GM12878 (cell line): ENCODE data around the gene DDX4. TPM values are rescaled to one million over a fixed set of nuclear protein-coding genes. Genes with fewer than 3 reads are reported as not detected.

Experiments used
- ATAC-seq: fragments of 200-7000 bp; cut with Tn5 transposase; 3 replicates; pipeline ENCODE4 v1.9.1; 2020; ENCODE audit warnings: mild to moderate bottlenecking, moderate library complexity
- BruUV-seq: library from RNA; stranded (reverse); fragments of 400-500 nt; replicated peaks from 2 replicates; lab custom pipeline; 2021; lab: Mats Ljungman, UMichigan
- CTCF ChIA-PET: fragments of 300-600 bp; sonication (Branson Sonifier 250); formaldehyde crosslinking; extraction: SDS; loops from one replicate; lab custom pipeline; 2021; ENCODE audit warnings: inconsistent platforms; lab: Yijun Ruan, JAX
- POLR2A ChIA-PET: fragments of 350-600 bp; formaldehyde crosslinking; extraction: SDS; loops from one replicate; lab custom pipeline; 2021; ENCODE audit warnings: inconsistent platforms; lab: Charles Lee
- RAD21 ChIA-PET: fragments of 300-600 bp; sonication (Branson Sonifier 250); formaldehyde crosslinking; loops from one replicate; lab custom pipeline; 2023; ENCODE audit warnings: antibody characterized with exemption; ENCODE audit not compliant: unreplicated experiment; lab: Charles Lee
- SMC1A ChIA-PET: fragments of 300-600 bp; sonication (Branson Sonifier 250); formaldehyde crosslinking; loops from one replicate; lab custom pipeline; 2023; ENCODE audit not compliant: unreplicated experiment, uncharacterized antibody; lab: Charles Lee
- DNase-seq: peaks from one replicate; pipeline ENCODE4 v3.0.0-alpha.2; 2011; ENCODE audit warnings: low read depth, low spot score
- FAIRE-seq: peaks from 3 replicates; lab custom pipeline; 2011; peaks lifted over from hg19 to GRCh38; lab: Jason Lieb, UNC
- H2AFZ ChIP-seq: 2 replicates; pipeline ENCODE4 v1.6.0; 2011; ENCODE audit warnings: low read depth, low read length, control low read depth; ENCODE audit not compliant: control insufficient read depth
- H3K27ac ChIP-seq: 2 replicates; pipeline ENCODE4 v1.5.1; 2011; ENCODE audit warnings: control low read depth; ENCODE audit not compliant: control insufficient read depth, insufficient read depth
- H3K27me3 ChIP-seq, 2 experiments: replicated peaks in 1 of 2; 2 replicates each; pipeline versions ENCODE4 v1.6.0 to v1.6.1; 2011; ENCODE audit warnings: low read length in 1 of 2; ENCODE audit not compliant: control insufficient read depth in 2 of 2, insufficient read depth in 2 of 2
- H3K36me3 ChIP-seq, 2 experiments: 2 replicates each; pipeline ENCODE4 v1.5.1; 2011; ENCODE audit warnings: low read length in 1 of 2; ENCODE audit not compliant: control insufficient read depth in 2 of 2, insufficient read depth in 2 of 2
- H3K4me1 ChIP-seq: 2 replicates; pipeline ENCODE4 v1.6.1; 2011; ENCODE audit warnings: mild to moderate bottlenecking, low read length, moderate library complexity, mixed read lengths; ENCODE audit not compliant: control insufficient read depth, insufficient read depth
- H3K4me2 ChIP-seq: 2 replicates; pipeline ENCODE4 v1.6.0; 2011; ENCODE audit warnings: control low read depth; ENCODE audit not compliant: control insufficient read depth, insufficient read depth
- H3K4me3 ChIP-seq: fragments of 200-600 bp; sonication (generic); 2 replicates; pipeline ENCODE4 v1.5.1; 2016
- H3K79me2 ChIP-seq: 2 replicates; pipeline ENCODE4 v1.6.0; 2011; ENCODE audit warnings: low read length; ENCODE audit not compliant: control insufficient read depth, insufficient read depth
- H3K9ac ChIP-seq: 2 replicates; pipeline ENCODE4 v1.8.0; 2011; ENCODE audit warnings: low read length, control low read depth, mixed read lengths; ENCODE audit not compliant: control insufficient read depth, insufficient read depth
- H3K9me3 ChIP-seq: replicated peaks from 3 replicates; pipeline ENCODE4 v1.5.1; 2011; ENCODE audit warnings: mild to moderate bottlenecking, low read length; ENCODE audit not compliant: control insufficient read depth, insufficient read depth
- H4K20me1 ChIP-seq: 2 replicates; pipeline ENCODE4 v1.6.0; 2011; ENCODE audit not compliant: control insufficient read depth, insufficient read depth
- GATAD2B ChIP-seq: fragments of 450-650 bp; conservative IDR thresholded peaks from 2 replicates; pipeline ENCODE4 v1.6.1; 2017; ENCODE audit warnings: low read depth, mild to moderate bottlenecking, moderate library complexity
- ZNF217 ChIP-seq: fragments of 450-650 bp; IDR thresholded peaks from 2 replicates; pipeline ENCODE4 v1.6.1; 2017; ENCODE audit warnings: antibody characterized with exemption, mild to moderate bottlenecking
- WGBS: methylation state at CpG from one replicate; pipeline ENCODE4 v1.1.6; 2016; ENCODE audit warnings: low lambda C conversion rate; ENCODE audit not compliant: insufficient replicate concordance, insufficient coverage; ENCODE audit errors: missing lambda C conversion rate; 5-methylcytosine and 5-hydroxymethylcytosine counted together
- in situ Hi-C: fragments of 300-500 bp; cut with MboI; formaldehyde crosslinking; loops from 9 replicates; pipeline ENCODE4 v1.14.3; 2018; ENCODE audit warnings: mixed read lengths
- intact Hi-C: fragments of 100-400 bp; cut with micrococcal nuclease; formaldehyde crosslinking; loops from one replicate; pipeline ENCODE4 v1.14.2; 2022; ENCODE audit not compliant: unreplicated experiment
- polyA plus RNA-seq, 11 experiments: library from polyadenylated mRNA; depleted of rRNA in 4 of 11; unstranded in 6 of 11; stranded (reverse) in 5 of 11; fragments of >200 nt; fragmentation: Nextera tagmentation in 4 of 11; fragmentation: Illumina TruSeq in 1 of 11; extraction: Ambion mirVana in 4 of 11; extraction: Trizol in 1 of 11; gene quantifications; 1 replicate in 1 of 11; 2 replicates in 10 of 11; pipeline versions ENCODE4 v1.2.1 to v1.2.3, GENCODE V29; 2011 to 2016; ENCODE audit warnings: inconsistent platforms in 2 of 11, missing spikeins in 2 of 11, low read depth in 1 of 11
- total RNA-seq, 4 experiments: library from RNA; depleted of rRNA in 3 of 4; stranded (reverse); fragments of >200 nt in 3 of 4; fragmentation: Illumina TruSeq in 1 of 4; extraction: Trizol in 1 of 4; gene quantifications; 2 replicates each; pipeline versions ENCODE4 v1.2.1 to v1.2.3, GENCODE V29; 2013 to 2021
- TF ChIP-seq, protein P1 (sequence below): IDR thresholded peaks from 2 replicates; pipeline ENCODE4 v1.6.1; 2011; ENCODE audit warnings: low read depth, mild to moderate bottlenecking, low read length, moderate library complexity, borderline replicate concordance; ENCODE audit errors: extremely low read depth
- TF ChIP-seq, protein P2 (sequence below): IDR thresholded peaks from 2 replicates; pipeline ENCODE4 v1.6.1; 2012; ENCODE audit warnings: low read depth, low read length, improper control_type of control experiment
- TF ChIP-seq, protein P3 (sequence below), 3 experiments: IDR thresholded peaks in 2 of 3; conservative IDR thresholded peaks in 1 of 3; 2 replicates each; pipeline ENCODE4 v1.5.1; 2011; ENCODE audit warnings: low read depth in 3 of 3, low read length in 3 of 3, mild to moderate bottlenecking in 3 of 3, control low read depth in 2 of 3, moderate library complexity in 2 of 3, inconsistent platforms in 1 of 3, mixed read lengths in 1 of 3; ENCODE audit not compliant: control insufficient read depth in 2 of 3, insufficient read depth in 1 of 3; ENCODE audit errors: extremely low read depth in 1 of 3
- TF ChIP-seq, protein P4 (sequence below): fragments of 450-650 bp; IDR thresholded peaks from 2 replicates; pipeline ENCODE4 v1.6.1; 2017; ENCODE audit warnings: mild to moderate bottlenecking, moderate library complexity

DDX4 gene
- total and polyA plus RNA-seq, 10 of the 15 experiments (the other 5 are each of a cell fraction or from before 2014, with no cell fraction given), result 0.05 to 0.36 (median 0.09) TPM; not detected in 4

DNA sequence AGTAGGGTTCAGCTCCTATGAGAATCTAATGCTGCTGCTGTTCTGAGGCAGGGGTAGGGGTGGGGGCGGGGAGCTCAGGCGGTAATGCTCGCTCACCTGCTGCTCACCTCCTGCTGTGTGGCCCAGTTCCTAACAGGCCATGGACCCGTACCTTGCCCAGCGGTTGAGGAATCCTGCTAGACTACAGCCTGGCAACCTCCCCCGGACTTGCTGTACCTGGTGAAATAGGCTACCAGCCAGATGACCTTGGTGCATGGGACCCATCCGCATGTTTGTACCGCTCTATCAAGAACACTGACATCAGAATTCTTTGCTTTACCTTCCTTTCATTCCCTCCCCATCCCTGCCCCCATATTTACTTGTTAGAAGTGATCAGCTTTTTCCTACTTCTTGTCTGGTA lies 128.6 kb downstream of the DDX4 start:
- no peak overlapping the region for H2AFZ ChIP-seq
- H3K36me3 ChIP-seq, result no peaks in the 10 kb centered on the region
- no peak overlapping the region for H3K4me3 ChIP-seq
- RAD21 ChIA-PET, result interaction anchor here (0.6 kb wide), 1 partner anchor 153 kb away, joined by 3 read pairs; no protein-coding TSS in a partner anchor
- CTCF ChIA-PET, result interaction anchor here (1.3 kb wide), 1 partner anchor 70 kb away, joined by 3 read pairs; no protein-coding TSS in a partner anchor
- H3K27me3 ChIP-seq, result no peaks in the 10 kb centered on the region; a peak in 1 of 4 replicates
- ATAC-seq (no peak), DNase-seq (no peak), FAIRE-seq (no peak)
- H3K4me1 ChIP-seq, result no peaks in the 10 kb centered on the region
- in situ Hi-C loops (no loop called here), intact Hi-C loops (no loop called here)
- POLR2A ChIA-PET, result interaction anchor here (0.8 kb wide), 1 partner anchor 9 kb away, joined by 3 read pairs; no protein-coding TSS in a partner anchor
- WGBS, result 78% methylated on average over 6 of the region's 8 CpGs
- H4K20me1 ChIP-seq, result no peaks in the 10 kb centered on the region
- H3K79me2 ChIP-seq, result no peaks in the 10 kb centered on the region
- BruUV-seq, result no TSS peak
- no peak overlapping the region for H3K27ac ChIP-seq
- no peak for TF ChIP-seq ZNF217
- no peak for TF ChIP-seq GATAD2B
- TF ChIP-seq, protein P1, sequence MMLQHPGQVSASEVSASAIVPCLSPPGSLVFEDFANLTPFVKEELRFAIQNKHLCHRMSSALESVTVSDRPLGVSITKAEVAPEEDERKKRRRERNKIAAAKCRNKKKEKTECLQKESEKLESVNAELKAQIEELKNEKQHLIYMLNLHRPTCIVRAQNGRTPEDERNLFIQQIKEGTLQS, result no peak
- TF ChIP-seq, protein P2, sequence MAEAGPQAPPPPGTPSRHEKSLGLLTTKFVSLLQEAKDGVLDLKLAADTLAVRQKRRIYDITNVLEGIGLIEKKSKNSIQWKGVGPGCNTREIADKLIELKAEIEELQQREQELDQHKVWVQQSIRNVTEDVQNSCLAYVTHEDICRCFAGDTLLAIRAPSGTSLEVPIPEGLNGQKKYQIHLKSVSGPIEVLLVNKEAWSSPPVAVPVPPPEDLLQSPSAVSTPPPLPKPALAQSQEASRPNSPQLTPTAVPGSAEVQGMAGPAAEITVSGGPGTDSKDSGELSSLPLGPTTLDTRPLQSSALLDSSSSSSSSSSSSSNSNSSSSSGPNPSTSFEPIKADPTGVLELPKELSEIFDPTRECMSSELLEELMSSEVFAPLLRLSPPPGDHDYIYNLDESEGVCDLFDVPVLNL, result no peak
- TF ChIP-seq, protein P3, sequence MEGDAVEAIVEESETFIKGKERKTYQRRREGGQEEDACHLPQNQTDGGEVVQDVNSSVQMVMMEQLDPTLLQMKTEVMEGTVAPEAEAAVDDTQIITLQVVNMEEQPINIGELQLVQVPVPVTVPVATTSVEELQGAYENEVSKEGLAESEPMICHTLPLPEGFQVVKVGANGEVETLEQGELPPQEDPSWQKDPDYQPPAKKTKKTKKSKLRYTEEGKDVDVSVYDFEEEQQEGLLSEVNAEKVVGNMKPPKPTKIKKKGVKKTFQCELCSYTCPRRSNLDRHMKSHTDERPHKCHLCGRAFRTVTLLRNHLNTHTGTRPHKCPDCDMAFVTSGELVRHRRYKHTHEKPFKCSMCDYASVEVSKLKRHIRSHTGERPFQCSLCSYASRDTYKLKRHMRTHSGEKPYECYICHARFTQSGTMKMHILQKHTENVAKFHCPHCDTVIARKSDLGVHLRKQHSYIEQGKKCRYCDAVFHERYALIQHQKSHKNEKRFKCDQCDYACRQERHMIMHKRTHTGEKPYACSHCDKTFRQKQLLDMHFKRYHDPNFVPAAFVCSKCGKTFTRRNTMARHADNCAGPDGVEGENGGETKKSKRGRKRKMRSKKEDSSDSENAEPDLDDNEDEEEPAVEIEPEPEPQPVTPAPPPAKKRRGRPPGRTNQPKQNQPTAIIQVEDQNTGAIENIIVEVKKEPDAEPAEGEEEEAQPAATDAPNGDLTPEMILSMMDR (IDR thresholded peaks at IDR 0.05 in 2 of 3, conservative IDR thresholded peaks at IDR 0.05 in 1 of 3; ENCODE audit: control insufficient read depth in 2 of 3, extremely low read depth in 1 of 3, insufficient read depth in 1 of 3, low read depth in 3 of 3, low read length in 3 of 3), result no peak
- TF ChIP-seq, protein P4, sequence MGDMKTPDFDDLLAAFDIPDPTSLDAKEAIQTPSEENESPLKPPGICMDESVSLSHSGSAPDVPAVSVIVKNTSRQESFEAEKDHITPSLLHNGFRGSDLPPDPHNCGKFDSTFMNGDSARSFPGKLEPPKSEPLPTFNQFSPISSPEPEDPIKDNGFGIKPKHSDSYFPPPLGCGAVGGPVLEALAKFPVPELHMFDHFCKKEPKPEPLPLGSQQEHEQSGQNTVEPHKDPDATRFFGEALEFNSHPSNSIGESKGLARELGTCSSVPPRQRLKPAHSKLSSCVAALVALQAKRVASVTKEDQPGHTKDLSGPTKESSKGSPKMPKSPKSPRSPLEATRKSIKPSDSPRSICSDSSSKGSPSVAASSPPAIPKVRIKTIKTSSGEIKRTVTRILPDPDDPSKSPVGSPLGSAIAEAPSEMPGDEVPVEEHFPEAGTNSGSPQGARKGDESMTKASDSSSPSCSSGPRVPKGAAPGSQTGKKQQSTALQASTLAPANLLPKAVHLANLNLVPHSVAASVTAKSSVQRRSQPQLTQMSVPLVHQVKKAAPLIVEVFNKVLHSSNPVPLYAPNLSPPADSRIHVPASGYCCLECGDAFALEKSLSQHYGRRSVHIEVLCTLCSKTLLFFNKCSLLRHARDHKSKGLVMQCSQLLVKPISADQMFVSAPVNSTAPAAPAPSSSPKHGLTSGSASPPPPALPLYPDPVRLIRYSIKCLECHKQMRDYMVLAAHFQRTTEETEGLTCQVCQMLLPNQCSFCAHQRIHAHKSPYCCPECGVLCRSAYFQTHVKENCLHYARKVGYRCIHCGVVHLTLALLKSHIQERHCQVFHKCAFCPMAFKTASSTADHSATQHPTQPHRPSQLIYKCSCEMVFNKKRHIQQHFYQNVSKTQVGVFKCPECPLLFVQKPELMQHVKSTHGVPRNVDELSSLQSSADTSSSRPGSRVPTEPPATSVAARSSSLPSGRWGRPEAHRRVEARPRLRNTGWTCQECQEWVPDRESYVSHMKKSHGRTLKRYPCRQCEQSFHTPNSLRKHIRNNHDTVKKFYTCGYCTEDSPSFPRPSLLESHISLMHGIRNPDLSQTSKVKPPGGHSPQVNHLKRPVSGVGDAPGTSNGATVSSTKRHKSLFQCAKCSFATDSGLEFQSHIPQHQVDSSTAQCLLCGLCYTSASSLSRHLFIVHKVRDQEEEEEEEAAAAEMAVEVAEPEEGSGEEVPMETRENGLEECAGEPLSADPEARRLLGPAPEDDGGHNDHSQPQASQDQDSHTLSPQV, result no peak
- SMC1A ChIA-PET, result interaction anchor here (2.4 kb wide), 2 partner anchors 11 to 24 kb away, joined by 5 to 7 read pairs; no protein-coding TSS in a partner anchor
- no peaks in the 10 kb centered on the region for H3K9me3 ChIP-seq
- H3K4me2 ChIP-seq, result no peak overlapping the region
- H3K9ac ChIP-seq, result no peak overlapping the region
